SK-N-SH treated with all-trans-retinoic acid at 6 μM for 48 hours (cell line): ENCODE measurements around the gene PMS1.

ENCODE experiments used
- CREB5 ChIP-seq: fragments of 250-450 bp; sonication (Bioruptor Pico); IDR thresholded peaks from 2 replicates; pipeline ENCODE4 v1.5.1; 2020; ENCODE audit warnings: low read depth, mild to moderate bottlenecking, moderate library complexity
- CSDC2 ChIP-seq: fragments of 250-450 bp; sonication (Bioruptor Pico); IDR thresholded peaks from 2 replicates; pipeline ENCODE4 v1.5.0; 2020; ENCODE audit warnings: mild to moderate bottlenecking, moderate library complexity
- ESRRG ChIP-seq: fragments of 250-450 bp; sonication (Bioruptor Pico); IDR thresholded peaks from 2 replicates; pipeline ENCODE4 v1.6.1; 2021; ENCODE audit warnings: mild to moderate bottlenecking
- TOX ChIP-seq: fragments of 250-450 bp; sonication (Bioruptor Pico); IDR thresholded peaks from 2 replicates; pipeline ENCODE4 v1.8.0; 2021; ENCODE audit warnings: mild to moderate bottlenecking, moderate library complexity, borderline replicate concordance
- ZFP30 ChIP-seq: fragments of 450-650 bp; formaldehyde crosslinking; IDR thresholded peaks from 2 replicates; pipeline ENCODE4 v1.5.0; 2022; ENCODE audit warnings: mild to moderate bottlenecking, moderate library complexity
- ZNF565 ChIP-seq: fragments of 450-650 bp; formaldehyde crosslinking; conservative IDR thresholded peaks from 2 replicates; pipeline ENCODE4 v1.5.0; 2020; ENCODE audit warnings: low read depth, mild to moderate bottlenecking, moderate library complexity
- ZNF70 ChIP-seq: fragments of 450-650 bp; formaldehyde crosslinking; IDR thresholded peaks from 2 replicates; pipeline ENCODE4 v1.5.0; 2020; ENCODE audit warnings: mild to moderate bottlenecking, moderate library complexity
- ZNF8 ChIP-seq: fragments of 450-650 bp; formaldehyde crosslinking; IDR thresholded peaks from 2 replicates; pipeline ENCODE4 v1.5.0; 2020; ENCODE audit warnings: mild to moderate bottlenecking, moderate library complexity

GRCh38 chr2:189896809-189897208 is 112.6 kb downstream of the PMS1 start:
- no peak for TF ChIP-seq ZNF70 (CRISPR knock-in tag)
- no peak for TF ChIP-seq ZNF8 (CRISPR knock-in tag)
- no peak for TF ChIP-seq ESRRG (CRISPR knock-in tag)
- TF ChIP-seq ZFP30 (CRISPR knock-in tag), result no peak
- TF ChIP-seq ZNF565 (CRISPR knock-in tag), result no peak
- TF ChIP-seq CREB5 (CRISPR knock-in tag), result no peak
- TF ChIP-seq TOX (CRISPR knock-in tag), result no peak
- TF ChIP-seq CSDC2 (CRISPR knock-in tag), result no peak
